Measurements from ENCODE around the gene GALNT1. TPM values are rescaled to one million over a fixed set of nuclear protein-coding genes. Genes with fewer than 3 reads are reported as not detected.

GALNT1 gene
- total RNA-seq, 4 donors from 2014 or later: 40.2 to 47.9 (median 45.0) TPM

DNA sequence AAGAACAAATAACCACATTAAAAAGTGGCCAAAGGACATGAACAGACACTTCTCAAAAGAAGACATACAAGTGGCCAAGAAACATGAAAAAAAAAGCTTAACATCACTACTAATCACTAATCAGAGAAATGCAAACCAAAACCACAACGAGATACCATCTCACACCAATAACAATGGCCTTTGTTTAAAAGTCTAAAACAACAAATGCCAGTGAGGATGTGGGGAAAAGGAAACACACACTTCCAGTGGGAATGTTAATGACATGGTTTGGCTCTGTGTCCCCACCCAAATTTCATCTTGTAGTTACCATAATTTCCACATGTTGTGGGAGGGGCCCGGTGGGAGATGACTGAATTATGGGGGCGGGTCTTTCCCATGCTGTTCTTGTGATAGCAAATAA lies 147.1 kb downstream of the GALNT1 start:
- Histone ChIP-seq H3K27me3 (no peaks in the 10 kb centered on the region), H3K4me1 (peaks cover 0 to 6% of the 10 kb centered on the region in 2 donors), H3K4me3 (no peak overlapping the region), H3K36me3 (no peaks in the 10 kb centered on the region), H3K9me3 (no peaks in the 10 kb centered on the region), H3K27ac (no peak overlapping the region)
- no peak for DNase-seq
- intact Hi-C loops (cut with DNase I; ENCODE audit: low total_unique reads) (no loop called here), in situ Hi-C loops (cut with MboI; ENCODE audit: low sequenced_read_pairs in 4 of 4) (no loop called here)
- ATAC-seq: no peak
- TF ChIP-seq POLR2A (IDR thresholded peaks at IDR 0.05): no peak
- TF ChIP-seq, protein P1, sequence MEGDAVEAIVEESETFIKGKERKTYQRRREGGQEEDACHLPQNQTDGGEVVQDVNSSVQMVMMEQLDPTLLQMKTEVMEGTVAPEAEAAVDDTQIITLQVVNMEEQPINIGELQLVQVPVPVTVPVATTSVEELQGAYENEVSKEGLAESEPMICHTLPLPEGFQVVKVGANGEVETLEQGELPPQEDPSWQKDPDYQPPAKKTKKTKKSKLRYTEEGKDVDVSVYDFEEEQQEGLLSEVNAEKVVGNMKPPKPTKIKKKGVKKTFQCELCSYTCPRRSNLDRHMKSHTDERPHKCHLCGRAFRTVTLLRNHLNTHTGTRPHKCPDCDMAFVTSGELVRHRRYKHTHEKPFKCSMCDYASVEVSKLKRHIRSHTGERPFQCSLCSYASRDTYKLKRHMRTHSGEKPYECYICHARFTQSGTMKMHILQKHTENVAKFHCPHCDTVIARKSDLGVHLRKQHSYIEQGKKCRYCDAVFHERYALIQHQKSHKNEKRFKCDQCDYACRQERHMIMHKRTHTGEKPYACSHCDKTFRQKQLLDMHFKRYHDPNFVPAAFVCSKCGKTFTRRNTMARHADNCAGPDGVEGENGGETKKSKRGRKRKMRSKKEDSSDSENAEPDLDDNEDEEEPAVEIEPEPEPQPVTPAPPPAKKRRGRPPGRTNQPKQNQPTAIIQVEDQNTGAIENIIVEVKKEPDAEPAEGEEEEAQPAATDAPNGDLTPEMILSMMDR (IDR thresholded peaks at IDR 0.05 in 4 of 5, conservative IDR thresholded peaks at IDR 0.05 in 1 of 5): no peak

DNA sequence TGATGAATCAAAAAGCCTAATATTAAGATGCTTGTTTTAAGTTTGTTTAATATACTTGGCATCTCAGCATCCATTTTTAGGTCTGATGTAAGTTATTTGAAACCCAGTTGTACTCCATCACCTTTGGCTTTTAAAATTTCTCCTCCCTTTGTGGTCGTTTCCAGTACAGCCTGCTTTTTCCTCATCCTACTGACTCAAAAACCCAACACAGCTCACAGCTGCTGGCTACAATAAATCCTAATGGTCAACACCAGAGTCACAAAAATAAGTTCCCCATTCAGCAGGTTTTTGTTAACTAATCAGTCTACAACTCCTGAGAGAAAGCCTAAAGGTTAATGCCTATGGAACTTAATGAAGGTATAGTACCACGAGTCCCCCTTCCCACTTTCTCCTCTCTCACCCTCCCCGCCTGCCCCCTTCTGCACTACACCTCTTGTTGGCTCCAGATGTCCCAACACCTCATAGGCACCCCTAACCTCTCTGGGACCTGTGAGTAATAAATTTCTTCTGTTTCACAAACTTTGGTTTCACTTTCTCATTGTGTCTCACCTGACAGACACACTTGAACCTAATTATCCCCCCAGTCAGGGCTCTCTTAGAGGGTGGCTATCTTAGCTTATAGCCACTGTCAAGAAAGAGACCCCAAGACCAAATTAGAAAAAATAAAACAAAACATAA lies 148.6 kb downstream of the GALNT1 start:
- in situ Hi-C loops (cut with MboI; ENCODE audit: low sequenced_read_pairs in 4 of 4) (no loop called here), intact Hi-C loops (cut with DNase I; ENCODE audit: low total_unique reads) (no loop called here)
- Histone ChIP-seq H3K27me3 (no peaks in the 10 kb centered on the region), H3K9me3 (no peaks in the 10 kb centered on the region), H3K4me3 (peak overlapping the region in 1 of 4 donors; percentile 9), H3K27ac (no peak overlapping the region), H3K4me1 (peaks cover 0 to 6% of the 10 kb centered on the region in 2 donors), H3K36me3 (no peaks in the 10 kb centered on the region)
- ATAC-seq (no peak), DNase-seq (no peak)
- TF ChIP-seq, protein P1 (IDR thresholded peaks at IDR 0.05 in 4 of 5, conservative IDR thresholded peaks at IDR 0.05 in 1 of 5): no peak
- TF ChIP-seq POLR2A (IDR thresholded peaks at IDR 0.05): no peak

DNA sequence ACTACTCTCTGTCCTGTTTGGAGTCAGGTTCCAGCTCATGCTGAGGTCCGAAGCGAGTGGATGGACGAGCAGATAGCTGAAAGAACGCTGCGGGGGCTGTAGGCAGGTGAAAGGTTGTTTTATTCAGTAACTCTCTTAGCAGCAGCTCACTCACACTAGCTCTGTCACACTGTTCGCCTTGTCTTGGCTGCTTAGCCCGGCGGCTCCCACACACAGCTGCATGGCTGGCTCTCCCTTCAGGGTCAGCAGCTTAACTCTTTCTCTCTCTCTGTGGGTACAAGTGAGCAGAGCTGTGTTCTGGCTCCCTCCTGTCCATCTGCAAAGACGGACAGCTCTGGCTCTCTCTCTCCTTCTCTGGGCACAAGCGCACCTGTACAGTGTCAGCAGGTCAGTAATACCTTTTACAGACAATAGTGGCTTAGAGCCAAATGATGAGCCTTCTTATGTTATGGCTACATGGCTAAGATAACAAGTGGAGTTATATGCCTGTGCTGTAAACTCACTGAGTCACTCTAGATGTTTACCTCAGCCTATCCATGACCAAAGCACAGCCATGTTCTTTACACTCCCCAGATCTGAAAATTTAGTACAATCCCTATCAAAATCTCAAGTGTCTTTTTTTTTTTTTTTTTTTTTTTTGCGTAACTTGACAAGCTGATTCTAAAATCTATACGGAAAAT lies 149.3 kb downstream of the GALNT1 start:
- intact Hi-C loops (cut with DNase I; ENCODE audit: low total_unique reads): no loop called here
- peaks cover 0 to 6% of the 10 kb centered on the region in 2 donors for H3K4me1 ChIP-seq
- no peaks in the 10 kb centered on the region for H3K9me3 ChIP-seq
- peak overlapping the region in 1 of 4 donors; percentile 9 for H3K4me3 ChIP-seq
- ATAC-seq (no peak), DNase-seq (no peak)
- H3K27me3 ChIP-seq: no peaks in the 10 kb centered on the region
- H3K27ac ChIP-seq: no peak overlapping the region
- in situ Hi-C loops (cut with MboI; ENCODE audit: low sequenced_read_pairs in 4 of 4): no loop called here
- no peaks in the 10 kb centered on the region for H3K36me3 ChIP-seq
- no peak for TF ChIP-seq POLR2A (IDR thresholded peaks at IDR 0.05)
- TF ChIP-seq, protein P1 (IDR thresholded peaks at IDR 0.05 in 4 of 5, conservative IDR thresholded peaks at IDR 0.05 in 1 of 5): no peak

DNA sequence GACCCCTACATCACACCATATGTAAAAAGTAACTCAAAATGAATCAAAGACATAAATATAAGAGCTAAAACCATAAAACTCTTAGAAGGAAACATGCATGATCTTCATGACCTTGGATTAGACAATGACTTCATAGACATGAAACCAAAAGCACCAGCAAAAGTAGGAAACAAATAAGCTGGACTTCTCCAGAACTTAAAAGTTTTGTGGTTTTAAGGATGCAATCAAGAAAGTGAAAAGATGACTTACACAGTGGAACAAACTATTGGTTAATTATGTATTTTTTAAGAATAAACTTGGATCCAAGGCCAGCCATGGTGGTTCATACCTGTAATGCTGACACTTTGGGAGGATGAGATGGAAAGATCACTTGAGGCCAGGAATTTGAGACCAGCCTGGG lies 150.2 kb downstream of the GALNT1 start:
- H3K36me3 ChIP-seq: no peaks in the 10 kb centered on the region
- TF ChIP-seq POLR2A (IDR thresholded peaks at IDR 0.05): no peak
- TF ChIP-seq, protein P1 (IDR thresholded peaks at IDR 0.05 in 4 of 5, conservative IDR thresholded peaks at IDR 0.05 in 1 of 5): no peak
- intact Hi-C loops (cut with DNase I; ENCODE audit: low total_unique reads) (no loop called here), in situ Hi-C loops (cut with MboI; ENCODE audit: low sequenced_read_pairs in 4 of 4) (no loop called here)
- no peak overlapping the region for H3K27ac ChIP-seq
- no peaks in the 10 kb centered on the region for H3K27me3 ChIP-seq
- no peaks in the 10 kb centered on the region for H3K9me3 ChIP-seq
- DNase-seq (no peak), ATAC-seq (no peak)
- H3K4me3 ChIP-seq: no peak overlapping the region
- peaks cover 0 to 6% of the 10 kb centered on the region in 2 donors for H3K4me1 ChIP-seq

Measured in gastrocnemius medialis (tissue), 4 donors.